ENCODE data around the gene AMH. TPM values are rescaled to one million over a fixed set of nuclear protein-coding genes. Genes with fewer than 3 reads are reported as not detected.

AMH gene
- polyA plus RNA-seq, 1 donor (not counting 4 experiments of a cell fraction or from before 2014, with no cell fraction given), result 0.07 TPM

GRCh38 chr19:2214251-2214650, 34.9 kb upstream of the AMH start:
- Histone ChIP-seq H3K27me3 (ENCODE audit: control insufficient read depth, extremely low read depth, insufficient read depth, low read length) (no peaks in the 10 kb centered on the region), H3K4me1 (ENCODE audit: control insufficient read depth, extremely low read depth, insufficient read depth, low read length) (peaks cover 12% of the 10 kb centered on the region), H3K4me2 (ENCODE audit: control insufficient read depth, extremely low read depth, insufficient read depth, low read depth, low read length) (no peak overlapping the region), H3K4me3 (ENCODE audit: control insufficient read depth in 2 of 3, extremely low read depth in 1 of 3, insufficient read depth in 2 of 3, low read depth in 1 of 3, low read length in 3 of 3) (no peak overlapping the region), H3K9me1 (ENCODE audit: control insufficient read depth, extremely low read depth, insufficient read depth, low read length) (peaks cover 4% of the 10 kb centered on the region), H4K20me1 (ENCODE audit: control insufficient read depth, extremely low read depth, insufficient read depth, low read length) (no peaks in the 10 kb centered on the region), H3K9ac (ENCODE audit: control insufficient read depth, extremely low read depth, insufficient read depth, low read length) (no peak overlapping the region), H3K79me2 (ENCODE audit: control insufficient read depth, insufficient read depth, low read length) (no peaks in the 10 kb centered on the region), H3K36me3 (ENCODE audit: control insufficient read depth in 2 of 2, extremely low read depth in 1 of 2, insufficient read depth in 2 of 2, low read length in 2 of 2) (peaks cover 27 to 51% of the 10 kb centered on the region in 2 experiments), H3K9me3 (ENCODE audit: control insufficient read depth, low read depth, low read length) (no peaks in the 10 kb centered on the region), H2AFZ (ENCODE audit: control insufficient read depth, low read length) (no peak overlapping the region), H3K27ac (ENCODE audit: control insufficient read depth, insufficient read depth, low read length) (no peak overlapping the region)
- DNase-seq (ENCODE audit: low read depth, low spot score) (no peak), FAIRE-seq (no peak)
- dilution Hi-C loops (cut with MboI; ENCODE audit: extremely low pct_ligation_motif_present, low sequenced_read_pairs), result no loop called here
- no peak for TF ChIP-seq CTCF (optimal IDR thresholded peaks at IDR 0.05 in 1 of 3, IDR thresholded peaks at IDR 0.05 in 1 of 3, conservative IDR thresholded peaks at IDR 0.05 in 1 of 3; ENCODE audit: extremely low read depth in 1 of 3, insufficient read depth in 2 of 3, low read length in 3 of 3)
- TF ChIP-seq EZH2 (IDR thresholded peaks at IDR 0.05; ENCODE audit: low read length), result no peak

- H2AFZ ChIP-seq (ENCODE audit: control insufficient read depth, low read length), result no peak overlapping the region
- H3K4me3 ChIP-seq (ENCODE audit: control insufficient read depth in 2 of 3, extremely low read depth in 1 of 3, insufficient read depth in 2 of 3, low read depth in 1 of 3, low read length in 3 of 3), result no peak overlapping the region
- H3K4me1 ChIP-seq (ENCODE audit: control insufficient read depth, extremely low read depth, insufficient read depth, low read length), result peaks cover 12% of the 10 kb centered on the region
- no peaks in the 10 kb centered on the region for H4K20me1 ChIP-seq (ENCODE audit: control insufficient read depth, extremely low read depth, insufficient read depth, low read length)
- H3K27me3 ChIP-seq (ENCODE audit: control insufficient read depth, extremely low read depth, insufficient read depth, low read length), result no peaks in the 10 kb centered on the region
- H3K9me3 ChIP-seq (ENCODE audit: control insufficient read depth, low read depth, low read length), result no peaks in the 10 kb centered on the region
- H3K27ac ChIP-seq (ENCODE audit: control insufficient read depth, insufficient read depth, low read length), result no peak overlapping the region
- TF ChIP-seq EZH2 (IDR thresholded peaks at IDR 0.05; ENCODE audit: low read length), result no peak
- TF ChIP-seq CTCF (optimal IDR thresholded peaks at IDR 0.05 in 1 of 3, IDR thresholded peaks at IDR 0.05 in 1 of 3, conservative IDR thresholded peaks at IDR 0.05 in 1 of 3; ENCODE audit: extremely low read depth in 1 of 3, insufficient read depth in 2 of 3, low read length in 3 of 3), result no peak
- dilution Hi-C loops (cut with MboI; ENCODE audit: extremely low pct_ligation_motif_present, low sequenced_read_pairs), result no loop called here
- DNase-seq (ENCODE audit: low read depth, low spot score), result no peak
- no peaks in the 10 kb centered on the region for H3K79me2 ChIP-seq (ENCODE audit: control insufficient read depth, insufficient read depth, low read length)
- FAIRE-seq, result no peak
- peaks cover 4% of the 10 kb centered on the region for H3K9me1 ChIP-seq (ENCODE audit: control insufficient read depth, extremely low read depth, insufficient read depth, low read length)
- no peak overlapping the region for H3K4me2 ChIP-seq (ENCODE audit: control insufficient read depth, extremely low read depth, insufficient read depth, low read depth, low read length)
- H3K9ac ChIP-seq (ENCODE audit: control insufficient read depth, extremely low read depth, insufficient read depth, low read length), result no peak overlapping the region
- H3K36me3 ChIP-seq (ENCODE audit: control insufficient read depth in 2 of 2, extremely low read depth in 1 of 2, insufficient read depth in 2 of 2, low read length in 2 of 2), result peaks cover 27 to 56% of the 10 kb centered on the region in 2 experiments
Measured at GRCh38 chr19:2215281-2215751, 33.8 kb upstream of the AMH start.

Measured in keratinocyte (primary cell).